IMR-90 (cell line): ENCODE measurements around the gene HIC2.
"Not testable (repeated sequence)": the region's sequence is repeated elsewhere in the genome, so short reads cannot be mapped to it uniquely, and the experiment has no call there.

Source experiments
- BHLHE40 ChIP-seq: fragments of 150-350 bp; IDR thresholded peaks from 2 replicates; pipeline ENCODE4 v1.6.1; 2016; ENCODE audit warnings: mild to moderate bottlenecking, low read depth, low read length
- MXI1 ChIP-seq: IDR thresholded peaks from 2 replicates; pipeline ENCODE4 v1.6.1; 2012; ENCODE audit warnings: low read depth, mild to moderate bottlenecking, low read length, moderate library complexity, borderline replicate concordance
- POLR2A ChIP-seq: IDR thresholded peaks from 2 replicates; pipeline ENCODE4 v1.6.1; 2012; ENCODE audit warnings: mild to moderate bottlenecking, low read depth, low read length
- RCOR1 ChIP-seq: IDR thresholded peaks from 2 replicates; pipeline ENCODE4 v1.6.1; 2012; ENCODE audit warnings: mild to moderate bottlenecking, low read length, improper control_type of control experiment; ENCODE audit not compliant: insufficient replicate concordance
- TF ChIP-seq, protein P1 (sequence below): conservative IDR thresholded peaks from 2 replicates; pipeline ENCODE4 v1.5.1; 2012; ENCODE audit warnings: mild to moderate bottlenecking, low read depth, low read length, improper control_type of control experiment
- TF ChIP-seq, protein P2 (sequence below): fragments of 150-350 bp; IDR thresholded peaks from 2 replicates; pipeline ENCODE4 v1.6.1; 2017; ENCODE audit warnings: mild to moderate bottlenecking, antibody characterized with exemption, low read length, low read depth
- TF ChIP-seq, protein P3 (sequence below): fragments of 150-350 bp; IDR thresholded peaks from 2 replicates; pipeline ENCODE4 v1.6.1; 2016; ENCODE audit warnings: low read depth, mild to moderate bottlenecking, low read length, moderate library complexity, borderline replicate concordance

DNA sequence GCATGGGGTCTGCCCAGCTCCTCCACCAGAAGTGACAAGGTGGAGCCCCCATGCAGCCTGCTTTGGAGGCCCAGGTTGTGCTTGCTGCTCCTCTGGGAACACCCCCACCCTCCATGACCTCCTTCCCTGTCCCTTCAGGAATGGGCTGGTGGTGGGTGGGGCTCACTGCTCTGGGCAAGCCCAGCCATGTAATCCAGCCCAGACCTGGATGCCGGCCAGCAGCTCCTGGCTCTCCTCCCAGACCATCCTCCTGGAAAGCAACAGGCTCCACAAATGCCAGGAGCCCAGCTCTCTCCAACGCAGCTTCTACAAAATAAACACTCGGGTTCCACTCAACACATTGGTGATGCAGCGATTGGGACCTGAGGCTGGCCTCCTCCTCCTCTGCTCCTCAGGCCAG is 80.8 kb downstream of the HIC2 start:
- TF ChIP-seq, protein P1, sequence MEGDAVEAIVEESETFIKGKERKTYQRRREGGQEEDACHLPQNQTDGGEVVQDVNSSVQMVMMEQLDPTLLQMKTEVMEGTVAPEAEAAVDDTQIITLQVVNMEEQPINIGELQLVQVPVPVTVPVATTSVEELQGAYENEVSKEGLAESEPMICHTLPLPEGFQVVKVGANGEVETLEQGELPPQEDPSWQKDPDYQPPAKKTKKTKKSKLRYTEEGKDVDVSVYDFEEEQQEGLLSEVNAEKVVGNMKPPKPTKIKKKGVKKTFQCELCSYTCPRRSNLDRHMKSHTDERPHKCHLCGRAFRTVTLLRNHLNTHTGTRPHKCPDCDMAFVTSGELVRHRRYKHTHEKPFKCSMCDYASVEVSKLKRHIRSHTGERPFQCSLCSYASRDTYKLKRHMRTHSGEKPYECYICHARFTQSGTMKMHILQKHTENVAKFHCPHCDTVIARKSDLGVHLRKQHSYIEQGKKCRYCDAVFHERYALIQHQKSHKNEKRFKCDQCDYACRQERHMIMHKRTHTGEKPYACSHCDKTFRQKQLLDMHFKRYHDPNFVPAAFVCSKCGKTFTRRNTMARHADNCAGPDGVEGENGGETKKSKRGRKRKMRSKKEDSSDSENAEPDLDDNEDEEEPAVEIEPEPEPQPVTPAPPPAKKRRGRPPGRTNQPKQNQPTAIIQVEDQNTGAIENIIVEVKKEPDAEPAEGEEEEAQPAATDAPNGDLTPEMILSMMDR: not testable (repeated sequence)
- TF ChIP-seq POLR2A, RCOR1, BHLHE40, MXI1: not testable (repeated sequence)
- TF ChIP-seq, protein P2, sequence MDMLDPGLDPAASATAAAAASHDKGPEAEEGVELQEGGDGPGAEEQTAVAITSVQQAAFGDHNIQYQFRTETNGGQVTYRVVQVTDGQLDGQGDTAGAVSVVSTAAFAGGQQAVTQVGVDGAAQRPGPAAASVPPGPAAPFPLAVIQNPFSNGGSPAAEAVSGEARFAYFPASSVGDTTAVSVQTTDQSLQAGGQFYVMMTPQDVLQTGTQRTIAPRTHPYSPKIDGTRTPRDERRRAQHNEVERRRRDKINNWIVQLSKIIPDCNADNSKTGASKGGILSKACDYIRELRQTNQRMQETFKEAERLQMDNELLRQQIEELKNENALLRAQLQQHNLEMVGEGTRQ: not testable (repeated sequence)
- TF ChIP-seq, protein P3, sequence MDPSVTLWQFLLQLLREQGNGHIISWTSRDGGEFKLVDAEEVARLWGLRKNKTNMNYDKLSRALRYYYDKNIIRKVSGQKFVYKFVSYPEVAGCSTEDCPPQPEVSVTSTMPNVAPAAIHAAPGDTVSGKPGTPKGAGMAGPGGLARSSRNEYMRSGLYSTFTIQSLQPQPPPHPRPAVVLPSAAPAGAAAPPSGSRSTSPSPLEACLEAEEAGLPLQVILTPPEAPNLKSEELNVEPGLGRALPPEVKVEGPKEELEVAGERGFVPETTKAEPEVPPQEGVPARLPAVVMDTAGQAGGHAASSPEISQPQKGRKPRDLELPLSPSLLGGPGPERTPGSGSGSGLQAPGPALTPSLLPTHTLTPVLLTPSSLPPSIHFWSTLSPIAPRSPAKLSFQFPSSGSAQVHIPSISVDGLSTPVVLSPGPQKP: not testable (repeated sequence)
